Skeletal muscle satellite cell (primary cell): ENCODE measurements around the gene RBMX.
"Not testable (repeated sequence)": the region's sequence is repeated elsewhere in the genome, so short reads cannot be mapped to it uniquely, and the experiment has no call there.

Experiments
- H3K27me3 ChIP-seq: 2 replicates; pipeline ENCODE4 v1.7.0; 2013; ENCODE audit warnings: low read length; ENCODE audit not compliant: control insufficient read depth, insufficient read depth
- H3K36me3 ChIP-seq: 2 replicates; pipeline ENCODE4 v1.7.0; 2013; ENCODE audit warnings: mild to moderate bottlenecking, control low read depth, low read length; ENCODE audit not compliant: insufficient read depth
- H3K4me1 ChIP-seq: 2 replicates; pipeline ENCODE4 v1.7.0; 2013; ENCODE audit warnings: low read length; ENCODE audit not compliant: control insufficient read depth, insufficient read depth
- H3K4me2 ChIP-seq: 2 replicates; pipeline ENCODE4 v1.7.0; 2013; ENCODE audit warnings: mild to moderate bottlenecking, low read length
- H3K4me3 ChIP-seq: 2 replicates; pipeline ENCODE4 v1.7.0; 2013; ENCODE audit warnings: low read length
- H3K9ac ChIP-seq: 2 replicates; pipeline ENCODE4 v1.7.0; 2013; ENCODE audit warnings: mild to moderate bottlenecking, low read depth, low read length, moderate library complexity
- H3K9me3 ChIP-seq: replicated peaks from 2 replicates; pipeline ENCODE4 v1.7.0; 2013; ENCODE audit warnings: mild to moderate bottlenecking, control low read depth, low read length

The RBMX gene

DNA sequence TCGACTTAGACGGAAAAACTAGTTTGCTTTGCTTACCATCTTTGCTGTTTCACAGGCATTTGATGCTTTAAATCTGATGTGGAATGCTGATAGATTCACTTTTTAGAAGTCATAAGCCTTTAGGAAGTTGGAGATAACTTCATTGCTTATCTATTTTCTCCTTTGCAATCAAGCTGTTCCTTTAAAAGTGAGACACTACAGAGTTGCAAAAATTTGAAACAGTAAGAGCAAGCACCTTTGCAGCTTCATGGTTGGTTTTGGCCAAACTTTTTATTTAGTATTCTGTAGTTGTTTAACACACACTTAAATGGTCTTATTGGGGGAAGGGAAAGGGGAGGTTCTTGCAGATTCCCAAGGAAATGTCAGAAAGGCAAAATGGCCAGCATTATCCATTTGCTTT is 7.3 kb downstream of the RBMX start:
- H3K4me2 ChIP-seq, H3K4me1 ChIP-seq, H3K4me3 ChIP-seq, H3K27me3 ChIP-seq, H3K9ac ChIP-seq, H3K9me3 ChIP-seq: not testable (repeated sequence)
- peaks cover 58% of the 10 kb centered on the region for H3K36me3 ChIP-seq

DNA sequence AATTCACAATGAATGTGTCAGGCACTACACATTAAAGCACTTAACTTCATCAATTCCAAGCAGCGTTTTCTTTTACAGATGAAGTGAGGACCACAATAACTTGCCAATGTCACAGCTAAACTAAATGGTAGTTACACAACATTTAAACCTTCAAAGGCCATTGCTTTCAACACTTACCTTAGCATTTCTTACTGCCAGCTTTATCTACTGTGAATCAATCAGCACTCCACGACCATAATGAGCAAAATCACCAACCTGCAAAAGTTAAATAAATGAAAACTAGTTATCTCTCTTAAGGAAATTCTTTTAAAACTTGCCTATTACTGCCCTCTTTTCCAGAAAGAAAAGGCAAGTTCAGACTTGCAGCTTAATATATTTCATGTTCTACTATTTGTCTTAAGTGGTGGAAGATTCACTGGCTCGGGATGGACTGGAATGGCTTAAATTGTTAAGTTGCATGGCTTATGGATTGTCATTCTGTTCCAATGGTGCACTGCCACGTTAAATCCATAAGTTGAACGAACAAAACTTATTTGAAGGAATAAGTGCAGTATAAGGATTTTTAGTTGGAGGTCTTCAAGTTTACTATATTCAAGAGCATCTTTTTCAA is 8.3 kb downstream of the RBMX start:
- H3K4me2 ChIP-seq = no peak overlapping the region

DNA sequence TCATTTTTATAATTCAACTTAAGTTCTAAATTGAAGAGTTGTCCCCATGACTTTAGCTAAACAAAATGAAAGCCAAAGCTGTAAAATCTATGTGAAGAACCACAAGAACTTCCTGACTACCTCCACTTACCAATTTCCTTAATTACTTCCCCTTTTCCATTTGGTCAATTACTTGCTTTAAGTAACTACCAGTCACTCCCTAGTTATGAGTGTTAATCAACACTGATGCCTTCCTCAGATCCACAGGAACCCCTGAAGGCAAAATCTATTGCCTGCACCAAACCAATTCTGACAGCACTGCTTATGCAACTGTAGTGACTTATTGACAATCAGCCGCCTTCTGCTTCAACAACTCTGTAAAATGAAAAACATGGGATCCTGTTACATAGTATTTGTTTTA is 10.5 kb downstream of the RBMX start:
- no peaks in the 10 kb centered on the region for H3K27me3 ChIP-seq
- peaks cover 42% of the 10 kb centered on the region for H3K36me3 ChIP-seq
- H3K9me3 ChIP-seq = no peaks in the 10 kb centered on the region
- H3K4me3 ChIP-seq = no peak overlapping the region
- H3K4me2 ChIP-seq = no peak overlapping the region
- no peaks in the 10 kb centered on the region for H3K4me1 ChIP-seq
- no peak overlapping the region for H3K9ac ChIP-seq

More for the DNA sequence above, 8.3 kb downstream of the RBMX start:
- H3K27me3 ChIP-seq = no peaks in the 10 kb centered on the region
- H3K36me3 ChIP-seq = peaks cover 55% of the 10 kb centered on the region
- no peaks in the 10 kb centered on the region for H3K4me1 ChIP-seq
- no peaks in the 10 kb centered on the region for H3K9me3 ChIP-seq
- no peak overlapping the region for H3K9ac ChIP-seq
- H3K4me3 ChIP-seq = no peak overlapping the region

DNA sequence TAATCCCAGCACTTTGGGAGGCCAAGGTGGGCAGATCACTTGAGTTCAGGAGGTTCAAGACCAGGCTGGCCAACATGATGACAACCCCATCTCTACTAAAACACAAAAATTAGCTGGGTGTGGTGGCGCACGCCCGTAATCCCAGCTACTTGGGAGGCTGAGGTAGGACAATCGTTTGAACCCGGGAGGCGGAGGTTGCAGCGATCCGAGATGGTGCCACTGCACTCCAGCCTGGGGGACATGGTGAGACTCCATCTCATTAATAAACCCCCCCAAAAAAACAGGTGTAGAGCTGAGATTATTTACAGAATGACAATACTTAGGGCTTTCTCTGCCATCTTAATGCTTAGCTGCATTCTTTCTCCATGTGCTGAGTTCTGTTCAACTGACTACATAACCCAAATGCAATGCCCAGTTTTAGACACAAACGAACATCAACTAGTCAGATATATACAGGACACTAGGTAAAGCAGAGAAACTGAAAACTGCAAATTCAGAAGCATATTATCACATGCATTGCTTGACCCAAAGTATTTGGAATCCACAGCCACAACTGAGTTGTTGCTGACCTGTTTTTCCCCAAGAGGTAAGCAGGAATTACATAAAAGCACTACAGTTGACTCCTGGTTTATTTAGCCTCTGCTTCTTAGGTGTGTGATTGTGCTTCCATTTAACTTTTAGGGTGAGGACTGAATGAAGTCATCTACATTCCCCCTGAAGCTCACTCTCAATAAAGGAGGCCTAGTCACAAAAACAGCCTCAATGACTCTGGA is 12.1 kb downstream of the RBMX start:
- peaks cover 36% of the 10 kb centered on the region for H3K36me3 ChIP-seq
- no peak overlapping the region for H3K4me3 ChIP-seq
- H3K9me3 ChIP-seq = no peaks in the 10 kb centered on the region
- H3K27me3 ChIP-seq = no peaks in the 10 kb centered on the region
- no peak overlapping the region for H3K9ac ChIP-seq
- no peak overlapping the region for H3K4me2 ChIP-seq
- no peaks in the 10 kb centered on the region for H3K4me1 ChIP-seq

DNA sequence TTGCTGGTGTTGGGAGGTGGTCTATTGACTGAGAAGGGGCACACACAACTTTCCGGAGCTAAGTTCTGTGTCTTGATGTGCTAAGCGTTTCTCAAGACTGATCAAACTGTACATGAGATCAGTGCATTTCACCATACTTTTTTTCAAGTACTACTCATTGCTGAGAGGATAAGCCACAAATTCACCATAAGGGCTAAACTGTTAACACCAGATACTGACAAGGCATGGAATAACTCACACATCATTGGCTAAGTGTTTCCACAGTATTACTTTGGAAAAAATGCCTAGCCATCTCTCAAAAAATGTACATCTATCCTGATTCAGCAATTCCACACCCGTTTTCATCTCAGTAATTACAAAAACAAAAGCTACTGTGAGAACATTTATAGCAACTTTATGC is 13.0 kb downstream of the RBMX start:
- Histone ChIP-seq H3K9me3 (no peaks in the 10 kb centered on the region), H3K36me3 (peaks cover 30% of the 10 kb centered on the region), H3K4me2 (no peak overlapping the region), H3K27me3 (no peaks in the 10 kb centered on the region), H3K4me1 (no peaks in the 10 kb centered on the region), H3K9ac (no peak overlapping the region), H3K4me3 (no peak overlapping the region)

DNA sequence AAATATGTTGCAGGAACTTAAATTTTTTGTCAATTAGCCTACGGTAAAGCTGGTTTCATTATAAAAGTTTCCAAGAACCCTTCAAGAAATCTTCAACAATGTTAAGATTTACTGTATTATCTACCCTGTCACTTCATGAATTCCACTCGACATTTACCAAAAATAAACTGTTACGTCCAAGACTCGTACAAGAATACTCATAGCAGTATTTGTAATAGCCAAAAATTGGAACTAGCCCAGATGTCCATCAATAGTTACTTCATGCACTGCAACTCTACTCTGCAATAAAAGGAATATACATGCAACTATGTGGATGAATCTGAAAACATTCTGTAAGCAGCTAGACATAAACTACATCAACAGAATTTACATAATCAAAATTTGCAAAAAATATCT is 13.4 kb downstream of the RBMX start:
- Histone ChIP-seq H3K9ac (no peak overlapping the region), H3K4me3 (no peak overlapping the region), H3K4me2 (no peak overlapping the region), H3K27me3 (no peaks in the 10 kb centered on the region), H3K9me3 (no peaks in the 10 kb centered on the region), H3K4me1 (no peaks in the 10 kb centered on the region), H3K36me3 (peaks cover 28% of the 10 kb centered on the region)

DNA sequence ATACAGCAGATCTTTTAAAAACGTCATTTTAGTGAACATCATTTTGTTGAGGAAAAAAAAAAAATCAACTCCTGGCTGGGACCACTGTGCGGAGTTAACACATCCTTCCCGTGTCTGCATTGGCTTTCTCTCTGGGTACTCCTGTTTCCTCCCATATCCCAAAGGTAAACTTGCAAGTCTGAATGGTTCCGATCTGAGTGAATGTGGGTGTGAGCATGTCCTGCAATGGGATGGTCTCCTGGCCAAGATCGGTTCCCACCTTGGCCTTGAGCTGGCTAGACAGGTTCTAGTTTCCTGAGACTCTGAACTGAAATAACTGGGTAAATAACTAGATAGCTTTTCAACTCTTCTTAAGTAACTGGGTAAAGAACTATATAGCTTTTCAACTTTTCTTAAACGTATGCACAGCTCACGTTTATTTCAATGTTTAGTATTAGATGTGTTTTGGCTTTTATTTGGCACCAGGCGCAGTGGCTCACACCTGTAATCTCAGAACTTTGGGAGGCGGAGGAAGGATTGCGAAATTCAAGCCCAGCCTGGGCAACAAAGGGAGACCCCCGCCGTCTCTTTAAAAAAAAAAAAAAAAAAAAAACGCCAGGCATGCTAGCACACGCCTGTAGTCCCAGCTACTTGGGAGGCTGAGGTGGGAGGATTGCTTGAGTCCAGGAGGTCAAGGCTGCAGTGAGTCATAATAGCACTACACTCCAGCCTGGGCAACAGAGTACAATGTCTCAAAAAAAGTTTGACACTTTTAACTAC is 14.0 kb downstream of the RBMX start:
- no peaks in the 10 kb centered on the region for H3K27me3 ChIP-seq
- H3K36me3 ChIP-seq = peaks cover 29% of the 10 kb centered on the region
- no peak overlapping the region for H3K4me3 ChIP-seq
- no peaks in the 10 kb centered on the region for H3K9me3 ChIP-seq
- H3K4me1 ChIP-seq = no peaks in the 10 kb centered on the region
- no peak overlapping the region for H3K9ac ChIP-seq
- no peak overlapping the region for H3K4me2 ChIP-seq

DNA sequence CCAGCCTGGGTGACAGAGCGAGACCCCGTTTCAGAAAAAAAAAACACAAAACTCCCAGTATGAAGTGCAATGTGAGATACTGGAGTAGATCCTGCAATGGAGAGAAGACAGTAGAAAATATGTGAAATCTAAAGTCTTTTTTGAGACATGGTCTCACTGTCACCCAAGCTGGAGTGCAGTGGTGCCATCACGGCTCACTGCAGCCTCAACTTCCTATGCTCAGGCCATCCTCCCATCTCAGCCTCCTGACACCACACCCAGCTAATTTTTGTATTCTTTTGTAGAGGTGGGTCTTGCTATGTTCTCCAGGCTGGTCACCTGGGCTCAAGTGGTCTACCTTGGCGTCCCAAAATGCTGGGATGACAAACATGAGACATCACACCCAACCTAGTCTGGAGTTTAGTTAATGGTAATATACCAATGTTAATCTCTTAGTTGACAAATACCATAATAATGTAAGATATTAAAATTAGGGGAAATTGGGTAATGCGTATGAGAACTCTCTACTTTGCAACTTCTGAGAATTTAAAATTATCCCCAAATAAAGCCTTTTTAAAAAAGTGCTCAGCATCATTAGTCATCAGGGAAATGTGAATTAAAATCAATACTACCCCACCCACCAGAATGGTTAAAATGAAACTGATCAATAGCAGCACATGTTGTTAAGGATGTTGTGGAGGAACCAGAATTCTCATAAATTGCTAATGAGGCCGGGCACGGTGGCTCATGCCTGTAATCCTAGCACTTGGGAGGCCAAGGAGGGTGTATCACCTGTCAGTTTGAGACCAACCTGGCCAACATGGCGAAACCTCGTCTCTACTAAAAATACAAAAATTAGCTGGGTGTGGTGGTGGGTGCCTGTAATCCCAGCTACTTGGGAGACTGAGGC is 15.0 kb downstream of the RBMX start:
- Histone ChIP-seq H3K36me3 (peaks cover 36% of the 10 kb centered on the region), H3K4me3 (no peak overlapping the region), H3K27me3 (no peaks in the 10 kb centered on the region), H3K9me3 (no peaks in the 10 kb centered on the region), H3K4me1 (no peaks in the 10 kb centered on the region), H3K4me2 (no peak overlapping the region), H3K9ac (no peak overlapping the region)

DNA sequence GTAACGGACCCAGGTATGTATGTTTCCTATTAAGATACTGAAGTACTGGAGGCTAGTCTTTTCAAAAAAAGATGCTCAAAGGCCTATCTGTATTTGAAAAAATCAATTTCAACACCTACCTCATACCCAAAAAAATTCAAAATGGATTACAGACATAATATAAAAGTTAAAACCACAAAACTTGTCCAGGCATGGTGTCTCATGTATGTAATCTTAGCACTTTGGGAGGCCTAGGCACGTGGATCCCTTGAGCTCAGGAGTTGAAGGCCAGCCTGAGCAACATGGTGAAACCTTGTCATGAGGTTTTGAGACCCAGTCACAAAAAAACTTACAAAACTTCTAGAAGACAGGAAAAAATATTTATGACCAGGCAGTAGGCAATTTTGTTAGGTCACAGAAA is 16.7 kb downstream of the RBMX start:
- H3K4me3 ChIP-seq = no peak overlapping the region
- peaks cover 31% of the 10 kb centered on the region for H3K36me3 ChIP-seq
- H3K4me2 ChIP-seq = no peak overlapping the region
- no peaks in the 10 kb centered on the region for H3K9me3 ChIP-seq
- H3K9ac ChIP-seq = no peak overlapping the region
- H3K27me3 ChIP-seq = no peaks in the 10 kb centered on the region
- H3K4me1 ChIP-seq = no peaks in the 10 kb centered on the region

DNA sequence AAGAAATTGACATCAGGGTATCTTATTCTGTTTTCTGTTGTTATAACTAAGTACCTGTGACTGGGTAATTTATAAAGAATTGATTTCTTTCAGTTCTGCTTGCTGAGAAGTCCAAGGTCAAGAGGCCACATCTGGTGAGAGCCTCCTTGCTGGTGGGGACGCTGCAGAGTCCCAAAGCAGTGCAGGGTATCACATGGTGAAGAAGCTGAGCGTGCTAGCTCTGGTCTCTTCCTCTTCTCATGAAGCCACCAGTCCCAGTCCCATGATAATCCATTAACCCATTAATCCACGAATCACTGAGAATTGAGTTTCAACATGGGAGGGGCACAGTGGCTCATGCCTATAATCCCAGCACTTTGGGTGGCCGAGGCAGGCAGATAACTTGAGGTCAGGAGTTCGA is 18.0 kb downstream of the RBMX start:
- Histone ChIP-seq H3K36me3 (peaks cover 19% of the 10 kb centered on the region), H3K9ac (no peak overlapping the region), H3K4me2 (no peak overlapping the region)

DNA sequence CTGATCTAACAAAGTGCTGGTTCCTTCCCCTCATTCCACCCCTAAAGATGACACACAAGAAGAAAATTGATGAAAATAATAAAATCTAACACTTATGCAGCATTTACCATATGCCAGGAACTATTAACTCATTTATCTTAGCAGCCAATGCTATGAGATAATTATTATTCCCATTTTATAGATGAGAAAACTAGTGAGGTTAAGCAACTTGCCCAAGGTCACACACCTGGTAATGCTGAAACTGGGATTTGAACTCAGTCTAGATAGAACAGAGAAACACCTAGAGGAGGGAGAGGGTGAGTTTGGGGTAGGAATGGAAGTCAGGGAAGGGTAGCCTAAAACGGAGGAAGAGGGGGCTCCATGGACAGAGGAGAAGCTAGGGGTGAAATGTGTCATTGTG is 18.6 kb downstream of the RBMX start:
- Histone ChIP-seq H3K9me3 (no peaks in the 10 kb centered on the region), H3K4me3 (no peak overlapping the region), H3K27me3 (no peaks in the 10 kb centered on the region), H3K36me3 (peaks cover 19% of the 10 kb centered on the region), H3K9ac (no peak overlapping the region), H3K4me2 (no peak overlapping the region), H3K4me1 (no peaks in the 10 kb centered on the region)

More for the DNA sequence above, 18.0 kb downstream of the RBMX start:
- no peaks in the 10 kb centered on the region for H3K27me3 ChIP-seq
- no peaks in the 10 kb centered on the region for H3K4me1 ChIP-seq
- no peak overlapping the region for H3K4me3 ChIP-seq
- H3K9me3 ChIP-seq = no peaks in the 10 kb centered on the region
